Naive thymus-derived CD8-positive, alpha-beta T cell (primary cell): Measurements from ENCODE around the gene FGFR4. TPM values are rescaled to one million over a fixed set of nuclear protein-coding genes. Genes with fewer than 3 reads are reported as not detected.

Experiments used
- ATAC-seq, 2 donors: fragments of 150-1000 bp; cut with Tn5 transposase in 1 of 2; sonication (Bioruptor Pico), chemical (Tn5 transposase) in 1 of 2; 1 replicate in 1 of 2; 2 replicates in 1 of 2; pipeline ENCODE4 v1.10.0; 2021; ENCODE audit warnings: mild to moderate bottlenecking in 2 of 2, moderate library complexity in 2 of 2
- POLR2A ChIA-PET: fragments of 350-600 bp; sonication (Branson Sonifier 250); formaldehyde crosslinking; loops from one replicate; lab custom pipeline; 2021; ENCODE audit warnings: antibody characterized with exemption; lab: Charles Lee
- DNase-seq, 10 donors: peaks; one replicate each; pipeline versions ENCODE4 v3.0.0 to v3.0.0-alpha.2; 2020 to 2022
- H3K27ac Mint-ChIP-seq, 10 donors: one replicate each; pipeline ENCODE4 v1.8.0; 2020 to 2022; ENCODE audit warnings: mild to moderate bottlenecking in 10 of 10, mixed read lengths in 10 of 10, moderate library complexity in 4 of 10, inconsistent platforms in 1 of 10
- H3K27me3 Mint-ChIP-seq, 5 donors: one replicate each; pipeline ENCODE4 v1.8.0; 2021 to 2022; ENCODE audit warnings: mixed read lengths in 5 of 5
- H3K36me3 Mint-ChIP-seq, 3 donors: one replicate each; pipeline ENCODE4 v1.8.0; 2020 to 2022; ENCODE audit warnings: mixed read lengths in 3 of 3, mild to moderate bottlenecking in 2 of 3, inconsistent platforms in 1 of 3
- H3K4me1 Mint-ChIP-seq, 4 donors: one replicate each; pipeline ENCODE4 v1.8.0; 2021 to 2022; ENCODE audit warnings: mixed read lengths in 4 of 4
- H3K4me3 Mint-ChIP-seq, 10 donors: one replicate each; pipeline ENCODE4 v1.8.0; 2020 to 2022; ENCODE audit warnings: mild to moderate bottlenecking in 10 of 10, mixed read lengths in 10 of 10, moderate library complexity in 6 of 10, inconsistent platforms in 1 of 10
- H3K9me3 Mint-ChIP-seq, 9 donors: one replicate each; pipeline ENCODE4 v1.8.0; 2020 to 2022; ENCODE audit warnings: mixed read lengths in 9 of 9, mild to moderate bottlenecking in 3 of 9, inconsistent platforms in 1 of 9, moderate library complexity in 1 of 9
- polyA plus RNA-seq, 3 donors: library from polyadenylated mRNA; unstranded; fragments of 300-500 nt; fragmentation: Illumina TruSeq; gene quantifications; one replicate each; pipeline ENCODE4 v1.2.3, GENCODE V29; 2021
- total RNA-seq, 8 experiments: library from RNA in 2 of 8; stranded (reverse) in 2 of 8; gene quantifications; one replicate each; pipeline ENCODE4 v1.2.3 and lab custom pipeline; 2021 to 2026

The FGFR4 gene
- total and polyA plus RNA-seq, 5 experiments from 2014 or later = 0.23 to 3.0 (median 1.3) TPM; not detected in 1

- Mint-ChIP-seq H3K4me3 (no peak overlapping the region), H3K4me1 (peaks cover 0 to 2% (median 0%) of the 10 kb centered on the region in 4 donors), H3K27ac (peak overlapping the region in 1 of 10 donors; percentile 67), H3K36me3 (no peaks in the 10 kb centered on the region), H3K27me3 (peaks cover 0 to 16% (median 0%) of the 10 kb centered on the region in 5 donors), H3K9me3 (no peaks in the 10 kb centered on the region)
- no peak for ATAC-seq
- DNase-seq = no peak
- POLR2A ChIA-PET = interaction anchor here (0.6 to 0.9 kb wide), 2 partner anchors 10 to 64 kb away, joined by 3 read pairs; no protein-coding TSS in a partner anchor
These were observed 10.6 kb downstream of the FGFR4 start for GRCh38 chr5:177097016-177097985.

- POLR2A ChIA-PET = interaction anchor here (0.9 kb wide), 1 partner anchor 9 kb away, joined by 3 read pairs; no protein-coding TSS in a partner anchor
- Mint-ChIP-seq H3K4me3 (no peak overlapping the region), H3K4me1 (peaks cover 0 to 2% (median 0%) of the 10 kb centered on the region in 4 donors), H3K27ac (no peak overlapping the region), H3K9me3 (no peaks in the 10 kb centered on the region), H3K27me3 (peaks cover 0 to 16% (median 0%) of the 10 kb centered on the region in 5 donors), H3K36me3 (no peaks in the 10 kb centered on the region)
- DNase-seq = no peak
- ATAC-seq = no peak
These were observed 11.4 kb downstream of the FGFR4 start for GRCh38 chr5:177098120-177098469.

- no peak overlapping the region for H3K27ac Mint-ChIP-seq
- no peak overlapping the region for H3K4me3 Mint-ChIP-seq
- DNase-seq (no peak), ATAC-seq (no peak)
- no peaks in the 10 kb centered on the region for H3K9me3 Mint-ChIP-seq
- peaks cover 0 to 2% (median 0%) of the 10 kb centered on the region in 4 donors for H3K4me1 Mint-ChIP-seq
- POLR2A ChIA-PET = interaction anchor here (0.7 to 0.9 kb wide), 2 partner anchors 8 to 26 kb away, joined by 3 to 5 read pairs; no protein-coding TSS in a partner anchor
- H3K36me3 Mint-ChIP-seq = no peaks in the 10 kb centered on the region
- peaks cover 0 to 15% (median 0%) of the 10 kb centered on the region in 5 donors for H3K27me3 Mint-ChIP-seq
These were observed 11.9 kb downstream of the FGFR4 start for GRCh38 chr5:177098470-177099141.

GRCh38 chr5:177099422-177100093 is 12.8 kb downstream of the FGFR4 start:
- ATAC-seq = no peak

GRCh38 chr5:177100714-177101121 is 14.0 kb downstream of the FGFR4 start:
- POLR2A ChIA-PET = no interaction called here
- no peaks in the 10 kb centered on the region for H3K4me1 Mint-ChIP-seq

More at GRCh38 chr5:177099422-177100093, 12.8 kb downstream of the FGFR4 start:
- H3K4me1 Mint-ChIP-seq = peaks cover 0 to 2% (median 0%) of the 10 kb centered on the region in 4 donors
- no peak for DNase-seq
- H3K4me3 Mint-ChIP-seq = no peak overlapping the region
- H3K9me3 Mint-ChIP-seq = no peaks in the 10 kb centered on the region
- H3K27me3 Mint-ChIP-seq = peaks cover 0 to 22% (median 0%) of the 10 kb centered on the region in 5 donors
- H3K27ac Mint-ChIP-seq = peak overlapping the region in 1 of 10 donors; percentile 34
- no peaks in the 10 kb centered on the region for H3K36me3 Mint-ChIP-seq
- POLR2A ChIA-PET = interaction anchor here (0.7 kb wide), 1 partner anchor 25 kb away, joined by 5 read pairs; no protein-coding TSS in a partner anchor

GRCh38 chr5:177103523-177104253 is 17.0 kb downstream of the FGFR4 start:
- Mint-ChIP-seq H3K9me3 (no peaks in the 10 kb centered on the region), H3K27me3 (peaks cover 0 to 21% (median 0%) of the 10 kb centered on the region in 5 donors), H3K36me3 (no peaks in the 10 kb centered on the region), H3K4me1 (no peaks in the 10 kb centered on the region), H3K4me3 (no peak overlapping the region), H3K27ac (no peak overlapping the region)
- DNase-seq = no peak
- POLR2A ChIA-PET = no interaction called here
- ATAC-seq = no peak

More at GRCh38 chr5:177100714-177101121, 14.0 kb downstream of the FGFR4 start:
- no peaks in the 10 kb centered on the region for H3K9me3 Mint-ChIP-seq
- peak overlapping the region in 2 of 10 donors; percentile 29 to 33 for H3K27ac Mint-ChIP-seq
- peaks cover 0 to 24% (median 0%) of the 10 kb centered on the region in 5 donors for H3K27me3 Mint-ChIP-seq
- ATAC-seq (no peak), DNase-seq (no peak)
- H3K36me3 Mint-ChIP-seq = no peaks in the 10 kb centered on the region
- no peak overlapping the region for H3K4me3 Mint-ChIP-seq

GRCh38 chr5:177105691-177106476 is 19.2 kb downstream of the FGFR4 start:
- no peak overlapping the region for H3K27ac Mint-ChIP-seq
- peaks cover 0 to 15% (median 0%) of the 10 kb centered on the region in 5 donors for H3K27me3 Mint-ChIP-seq
- POLR2A ChIA-PET = interaction anchor here (1.2 kb wide), 1 partner anchor 8 kb away, joined by 3 read pairs; no protein-coding TSS in a partner anchor
- DNase-seq (no peak), ATAC-seq (no peak)
- no peaks in the 10 kb centered on the region for H3K9me3 Mint-ChIP-seq
- no peaks in the 10 kb centered on the region for H3K36me3 Mint-ChIP-seq
- H3K4me3 Mint-ChIP-seq = no peak overlapping the region
- H3K4me1 Mint-ChIP-seq = no peaks in the 10 kb centered on the region

GRCh38 chr5:177107159-177107558 is 20.4 kb downstream of the FGFR4 start:
- peaks cover 0 to 7% (median under 1%) of the 10 kb centered on the region in 4 donors for H3K4me1 Mint-ChIP-seq
- peaks cover 0 to 9% (median 0%) of the 10 kb centered on the region in 5 donors for H3K27me3 Mint-ChIP-seq
- H3K4me3 Mint-ChIP-seq = no peak overlapping the region
- DNase-seq (no peak), ATAC-seq (no peak)
- POLR2A ChIA-PET = interaction anchor here (0.6 to 1.2 kb wide), 2 partner anchors 9 to 1065 kb away, joined by 3 read pairs; no protein-coding TSS in a partner anchor
- H3K9me3 Mint-ChIP-seq = no peaks in the 10 kb centered on the region
- no peak overlapping the region for H3K27ac Mint-ChIP-seq
- H3K36me3 Mint-ChIP-seq = no peaks in the 10 kb centered on the region

GRCh38 chr5:177109810-177110209 is 23.1 kb downstream of the FGFR4 start:
- Mint-ChIP-seq H3K27ac (no peak overlapping the region), H3K4me3 (no peak overlapping the region), H3K4me1 (peaks cover 0 to 18% (median 5%) of the 10 kb centered on the region in 4 donors), H3K36me3 (no peaks in the 10 kb centered on the region), H3K27me3 (peaks cover 0 to 1% (median 0%) of the 10 kb centered on the region in 5 donors), H3K9me3 (no peaks in the 10 kb centered on the region)
- ATAC-seq = no peak
- POLR2A ChIA-PET = interaction anchor here (0.7 kb wide), 1 partner anchor 294 kb away, joined by 3 read pairs; no protein-coding TSS in a partner anchor
- DNase-seq = no peak

- H3K4me1 Mint-ChIP-seq = peaks cover 7 to 29% (median 15%) of the 10 kb centered on the region in 4 donors
- peak; percentile 36 to 78 (median 56) for DNase-seq
- peak overlapping the region in 1 of 10 donors; percentile 66 for H3K4me3 Mint-ChIP-seq
- H3K27me3 Mint-ChIP-seq = no peaks in the 10 kb centered on the region
- ATAC-seq = peak; percentile 41 to 49
- POLR2A ChIA-PET = no interaction called here
- H3K36me3 Mint-ChIP-seq = no peaks in the 10 kb centered on the region
- peak overlapping the region in 1 of 10 donors; percentile 46 for H3K27ac Mint-ChIP-seq
- H3K9me3 Mint-ChIP-seq = no peaks in the 10 kb centered on the region
These were observed 25.1 kb downstream of the FGFR4 start for GRCh38 chr5:177111720-177112394.
